GM10248 (cell line): Measurements from ENCODE around the gene CSRP1.

ENCODE experiments used
- CTCF ChIA-PET: fragments of 300-600 bp; sonication (Branson Sonifier 250); formaldehyde crosslinking; extraction: SDS; loops from one replicate; lab custom pipeline; 2021; ENCODE audit warnings: antibody characterized with exemption; lab: Yijun Ruan, JAX
- POLR2A ChIA-PET: fragments of 350-650 bp; sonication (Branson Sonifier 250); formaldehyde crosslinking; extraction: SDS; loops from one replicate; lab custom pipeline; 2020; ENCODE audit warnings: antibody characterized with exemption; lab: Yijun Ruan, JAX
- DNase-seq: peaks from one replicate; pipeline ENCODE4 v3.0.0; 2012; ENCODE audit errors: extremely low spot score
- CTCF ChIP-seq: IDR thresholded peaks from 2 replicates; pipeline ENCODE4 v1.5.1; 2012; ENCODE audit warnings: mild to moderate bottlenecking, low read depth; ENCODE audit errors: extremely low read depth, missing control alignments, control extremely low read depth

Gene CSRP1

GRCh38 chr1:201515062-201515750, 8.3 kb upstream of the CSRP1 start:
- ChIA-PET POLR2A (no interaction called here), CTCF (interaction anchor here (1.0 to 29.4 kb wide), 9 partner anchors 18 to 190 kb away, joined by 3 to 685 read pairs (median 11); no protein-coding TSS in a partner anchor)
- DNase-seq, result no peak
- no peak for TF ChIP-seq CTCF

- no peak for TF ChIP-seq CTCF
- ChIA-PET POLR2A (no interaction called here), CTCF (interaction anchor here (1.3 to 29.4 kb wide), 10 partner anchors 9 to 190 kb away, joined by 3 to 685 read pairs (median 61); partner anchors contain the start of gene PHLDA3)
- no peak for DNase-seq
Observed at GRCh38 chr1:201514466-201514865, 7.5 kb upstream of the CSRP1 start.

DNA sequence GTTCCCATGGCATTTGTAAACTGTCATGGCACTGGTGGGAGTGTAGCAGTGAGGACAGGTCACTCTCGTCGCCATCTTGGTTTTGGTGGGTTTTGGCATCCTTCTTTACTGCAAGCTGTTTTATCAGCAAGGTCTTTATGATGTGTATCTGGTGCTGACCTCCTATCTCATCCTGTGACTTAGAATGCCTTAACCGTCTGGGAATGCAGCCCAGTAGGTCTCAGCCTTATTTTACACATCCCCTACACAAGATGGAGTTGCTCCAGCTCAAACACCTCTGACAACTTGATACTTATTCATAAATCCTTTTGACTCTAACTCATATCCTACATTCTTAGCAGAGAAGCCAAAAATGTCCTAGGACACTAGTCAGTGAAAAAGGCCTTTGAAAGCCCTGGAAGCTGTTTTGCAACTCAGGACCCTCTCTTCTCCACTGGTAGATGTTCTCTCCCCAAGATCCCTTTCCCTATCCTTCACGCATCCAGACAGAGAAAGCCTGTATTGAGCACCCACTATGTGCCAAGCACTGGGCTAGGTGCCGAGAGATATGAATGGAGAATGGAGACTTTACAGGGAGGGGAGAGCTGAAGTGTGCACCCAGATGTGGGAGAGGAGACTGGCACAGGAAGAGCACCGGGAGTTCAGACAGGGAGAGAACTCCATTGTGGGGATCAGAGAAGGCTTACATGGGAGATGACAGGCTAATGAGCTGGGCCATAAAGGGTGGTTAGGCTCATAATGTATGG, 6.7 kb upstream of the CSRP1 start:
- no peak for DNase-seq
- ChIA-PET POLR2A (interaction anchor here (1.7 kb wide), 1 partner anchor 32 kb away, joined by 16 read pairs; no protein-coding TSS in a partner anchor), CTCF (interaction anchor here (0.7 to 29.4 kb wide), 37 partner anchors 10 to 554 kb away, joined by 3 to 685 read pairs (median 6); partner anchors contain the start of gene PHLDA3)
- no peak for TF ChIP-seq CTCF

- ChIA-PET POLR2A (interaction anchor here (0.7 to 1.7 kb wide), 2 partner anchors 30 to 35 kb away, joined by 6 to 16 read pairs; no protein-coding TSS in a partner anchor), CTCF (interaction anchor here (0.8 to 29.4 kb wide), 31 partner anchors 12 to 442 kb away, joined by 3 to 685 read pairs (median 7); partner anchors contain the start of gene PHLDA3)
- no peak for TF ChIP-seq CTCF
- peak; percentile 65 for DNase-seq
Observed at GRCh38 chr1:201511941-201512539, 5.1 kb upstream of the CSRP1 start.

DNA sequence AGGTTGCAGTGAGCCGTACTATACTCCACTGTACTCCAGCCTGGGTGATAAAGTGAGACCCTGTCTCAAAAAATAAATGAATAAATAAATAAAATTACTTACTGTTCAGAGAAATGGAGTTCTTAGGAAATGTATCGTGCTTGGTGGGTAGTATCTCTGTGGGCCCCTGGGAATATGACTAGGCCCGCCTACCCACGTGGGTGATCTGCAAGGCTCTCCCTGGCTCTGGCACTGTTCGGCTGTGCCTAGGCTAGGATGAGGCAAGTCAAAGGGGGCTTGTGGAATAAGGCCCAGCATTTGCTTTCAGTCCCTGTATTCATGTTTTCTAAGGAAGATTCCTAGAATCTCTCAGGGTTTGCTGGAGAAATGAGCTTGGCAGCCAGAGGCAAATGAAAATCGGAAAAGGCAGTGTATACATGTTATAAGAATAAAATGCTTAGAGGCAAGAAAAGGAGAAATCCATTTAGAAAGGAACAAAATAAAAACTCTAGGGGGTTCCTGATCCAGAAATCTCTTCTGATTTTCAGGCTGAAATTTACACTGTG, 4.5 kb upstream of the CSRP1 start:
- CTCF ChIA-PET, result interaction anchor here (0.8 to 29.4 kb wide), 18 partner anchors 12 to 442 kb away, joined by 3 to 685 read pairs (median 18); partner anchors contain the start of gene PHLDA3
- no peak for DNase-seq

More for the DNA sequence above, 4.5 kb upstream of the CSRP1 start:
- TF ChIP-seq CTCF, result no peak
- POLR2A ChIA-PET, result no interaction called here
